Activated naive CD8-positive, alpha-beta T cell treated with anti-CD3 and anti-CD28 coated beads for 36 hours (primary cell): ENCODE data around the gene GPR25. TPM values are rescaled to one million over a fixed set of nuclear protein-coding genes. Genes with fewer than 3 reads are reported as not detected.

Source experiments
- DNase-seq: peaks from one replicate; pipeline ENCODE4 v3.0.0; 2021
- H3K27ac Mint-ChIP-seq: one replicate; pipeline ENCODE4 v1.8.0; 2022; ENCODE audit warnings: mild to moderate bottlenecking, moderate library complexity, mixed read lengths
- H3K27me3 Mint-ChIP-seq: one replicate; pipeline ENCODE4 v1.8.0; 2022; ENCODE audit warnings: mild to moderate bottlenecking, mixed read lengths
- H3K36me3 Mint-ChIP-seq: one replicate; pipeline ENCODE4 v1.8.0; 2021; ENCODE audit warnings: mild to moderate bottlenecking, mixed read lengths
- H3K4me1 Mint-ChIP-seq: one replicate; pipeline ENCODE4 v1.8.0; 2021; ENCODE audit warnings: mixed read lengths
- H3K4me3 Mint-ChIP-seq: one replicate; pipeline ENCODE4 v1.8.0; 2022; ENCODE audit warnings: mild to moderate bottlenecking, moderate library complexity, mixed read lengths
- H3K9me3 Mint-ChIP-seq: one replicate; pipeline ENCODE4 v1.8.0; 2022; ENCODE audit warnings: mixed read lengths
- total RNA-seq, 2 experiments: library from RNA; stranded (reverse); gene quantifications; one replicate each; pipeline ENCODE4 v1.2.3, GENCODE V29; 2021

GPR25 gene, protein sequence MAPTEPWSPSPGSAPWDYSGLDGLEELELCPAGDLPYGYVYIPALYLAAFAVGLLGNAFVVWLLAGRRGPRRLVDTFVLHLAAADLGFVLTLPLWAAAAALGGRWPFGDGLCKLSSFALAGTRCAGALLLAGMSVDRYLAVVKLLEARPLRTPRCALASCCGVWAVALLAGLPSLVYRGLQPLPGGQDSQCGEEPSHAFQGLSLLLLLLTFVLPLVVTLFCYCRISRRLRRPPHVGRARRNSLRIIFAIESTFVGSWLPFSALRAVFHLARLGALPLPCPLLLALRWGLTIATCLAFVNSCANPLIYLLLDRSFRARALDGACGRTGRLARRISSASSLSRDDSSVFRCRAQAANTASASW
- not detected for total RNA-seq

DNA sequence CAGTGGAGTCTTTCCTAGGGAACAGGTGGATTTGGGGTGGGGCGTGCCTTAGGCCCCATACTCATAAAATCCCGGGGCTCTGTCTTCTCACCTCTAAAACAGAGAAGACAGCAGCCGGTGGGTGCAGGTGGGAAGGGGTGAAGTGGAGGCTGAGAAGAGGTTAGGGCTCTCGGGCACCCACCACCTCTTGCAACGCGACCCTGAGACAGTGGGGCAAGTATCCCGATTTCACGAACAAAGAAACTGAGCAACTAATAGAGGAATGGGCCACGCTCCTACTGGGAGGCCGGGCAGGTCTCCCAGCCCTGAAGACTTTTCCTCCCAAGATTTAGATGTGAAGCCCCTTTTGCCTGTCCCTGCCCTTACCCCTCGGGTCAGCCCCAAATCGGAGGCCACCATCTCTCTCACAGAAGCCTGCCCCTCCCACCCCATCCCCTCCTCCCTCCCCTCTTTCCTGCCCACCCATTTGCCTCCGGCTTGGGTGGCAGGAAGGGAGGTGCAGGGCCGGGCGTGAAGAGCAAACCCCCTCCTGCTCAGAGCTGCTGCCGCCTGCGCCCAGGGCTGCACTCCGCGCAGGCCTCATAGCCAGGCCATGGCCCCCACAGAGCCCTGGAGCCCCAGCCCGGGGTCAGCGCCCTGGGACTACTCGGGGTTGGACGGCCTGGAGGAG is at the start of gene GPR25:
Gene GPR25 (plus strand): TSS at position 536 of the 670 bp plus-strand sequence. CDS start 57 bp downstream, at position 593.
- Mint-ChIP-seq H3K4me3 (peak within 1 kb of the TSS; percentile 63), H3K27me3 (peaks cover 60% of the 10 kb centered on the region)

DNA sequence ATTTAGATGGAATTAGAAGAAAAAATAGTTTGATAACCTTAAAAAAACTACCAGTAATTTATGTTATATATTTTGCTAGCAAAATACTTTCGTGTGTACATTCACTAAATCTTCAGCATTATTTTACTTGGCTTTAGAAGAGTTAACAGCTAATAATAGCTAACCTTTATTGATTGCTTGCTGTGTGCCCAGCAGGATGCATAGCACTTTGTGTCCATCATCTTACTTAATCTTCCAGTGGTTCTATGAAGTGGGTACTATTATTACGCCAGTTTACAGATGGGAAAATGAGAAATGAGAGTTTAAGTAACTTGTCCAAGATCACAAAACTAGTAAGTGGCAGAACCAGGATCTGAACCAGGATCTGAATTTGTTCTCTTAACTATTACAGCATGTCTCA is 41.7 kb upstream of the GPR25 start:
- no peaks in the 10 kb centered on the region for H3K9me3 Mint-ChIP-seq
- peaks cover 3% of the 10 kb centered on the region for H3K4me1 Mint-ChIP-seq
- H3K4me3 Mint-ChIP-seq = no peak overlapping the region
- no peaks in the 10 kb centered on the region for H3K27me3 Mint-ChIP-seq
- H3K36me3 Mint-ChIP-seq = peaks cover under 1% of the 10 kb centered on the region
- H3K27ac Mint-ChIP-seq = no peak overlapping the region
- no peak for DNase-seq

More for the DNA sequence above, at the start of gene GPR25:
- DNase-seq = no peak
- no peaks in the 10 kb centered on the region for H3K9me3 Mint-ChIP-seq
- no peak within 1 kb of the TSS for H3K27ac Mint-ChIP-seq
- peaks cover 8% of the 10 kb centered on the region for H3K4me1 Mint-ChIP-seq
- H3K36me3 Mint-ChIP-seq = no peaks in the 10 kb centered on the region

DNA sequence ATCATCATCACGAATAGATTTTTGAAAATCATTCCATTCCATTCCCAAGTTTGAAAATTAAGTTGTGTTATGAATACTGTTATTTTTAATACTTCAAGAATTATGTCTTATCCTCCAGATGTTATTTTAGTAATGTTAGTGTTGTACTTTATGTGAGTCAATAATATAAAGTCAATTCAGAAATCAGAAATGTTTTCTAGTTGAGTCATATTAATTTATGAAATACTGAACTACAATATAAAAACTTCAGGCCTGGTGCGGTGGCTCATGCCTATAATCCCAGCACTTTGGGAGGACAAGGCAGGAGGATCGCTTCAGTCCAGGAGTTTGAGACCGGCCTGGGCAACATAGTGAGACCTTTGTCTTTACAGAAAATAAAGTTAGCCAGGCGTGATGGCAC is 38.4 kb upstream of the GPR25 start:
- peaks cover 6% of the 10 kb centered on the region for H3K36me3 Mint-ChIP-seq

DNA sequence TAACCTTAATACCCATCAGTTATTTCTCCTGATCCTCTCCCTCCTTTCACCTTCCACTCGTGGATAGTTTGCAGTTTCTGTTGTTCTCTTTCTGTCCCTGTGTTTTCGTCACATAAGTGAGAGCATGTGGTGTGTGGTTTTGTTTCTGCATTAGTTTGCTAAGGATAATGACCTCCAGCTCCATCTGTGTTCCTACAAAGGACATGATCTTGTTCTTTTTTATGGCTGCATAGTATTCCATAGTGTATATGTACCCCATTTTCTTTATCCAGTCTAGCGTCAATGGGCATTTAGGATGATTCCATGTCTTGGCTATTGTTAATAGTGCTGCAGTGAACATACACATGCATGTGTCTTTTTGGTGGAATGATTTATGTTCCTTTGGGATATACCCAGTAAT is 36.6 kb upstream of the GPR25 start:
- H3K27me3 Mint-ChIP-seq = no peaks in the 10 kb centered on the region
- no peak overlapping the region for H3K27ac Mint-ChIP-seq
- H3K4me3 Mint-ChIP-seq = no peak overlapping the region
- H3K36me3 Mint-ChIP-seq = peaks cover 6% of the 10 kb centered on the region
- H3K9me3 Mint-ChIP-seq = peaks cover 3% of the 10 kb centered on the region
- DNase-seq = no peak
- H3K4me1 Mint-ChIP-seq = no peaks in the 10 kb centered on the region

More for the DNA sequence above, 38.4 kb upstream of the GPR25 start:
- peaks cover 3% of the 10 kb centered on the region for H3K9me3 Mint-ChIP-seq
- H3K4me3 Mint-ChIP-seq = no peak overlapping the region
- no peaks in the 10 kb centered on the region for H3K27me3 Mint-ChIP-seq
- no peak overlapping the region for H3K27ac Mint-ChIP-seq
- DNase-seq = no peak
- H3K4me1 Mint-ChIP-seq = no peaks in the 10 kb centered on the region

DNA sequence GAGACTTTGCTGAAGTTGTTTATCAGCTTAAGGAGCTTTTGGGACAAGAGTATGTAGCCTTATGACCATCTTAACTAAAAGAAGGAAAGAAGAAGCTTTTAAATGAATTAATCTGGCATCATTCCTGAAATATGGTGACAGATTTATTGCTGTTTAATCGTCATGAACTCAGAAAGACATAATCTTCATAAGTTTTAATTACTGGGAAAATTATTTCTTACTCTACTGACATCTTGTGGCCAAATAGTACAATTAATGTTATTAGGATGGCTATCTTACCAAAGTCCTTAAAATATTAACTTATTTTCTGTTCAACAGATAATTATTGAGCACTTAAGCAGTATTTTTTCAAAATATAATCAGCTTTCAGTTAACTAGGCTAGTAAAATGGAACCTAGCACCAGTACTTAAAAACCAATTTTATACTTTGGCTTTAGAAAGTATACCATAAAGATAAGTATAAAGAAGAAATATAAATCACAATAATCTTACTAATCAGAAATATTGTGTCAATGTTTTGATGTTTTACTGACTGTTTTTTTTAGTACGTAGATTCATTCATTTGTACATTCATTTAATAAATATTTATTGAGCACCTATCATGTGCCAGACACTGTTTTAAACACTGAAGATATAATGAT is 34.7 kb upstream of the GPR25 start:
- Mint-ChIP-seq H3K36me3 (peaks cover 8% of the 10 kb centered on the region), H3K4me1 (no peaks in the 10 kb centered on the region), H3K4me3 (no peak overlapping the region), H3K27ac (no peak overlapping the region), H3K27me3 (no peaks in the 10 kb centered on the region), H3K9me3 (peaks cover 3% of the 10 kb centered on the region)
- DNase-seq = no peak

DNA sequence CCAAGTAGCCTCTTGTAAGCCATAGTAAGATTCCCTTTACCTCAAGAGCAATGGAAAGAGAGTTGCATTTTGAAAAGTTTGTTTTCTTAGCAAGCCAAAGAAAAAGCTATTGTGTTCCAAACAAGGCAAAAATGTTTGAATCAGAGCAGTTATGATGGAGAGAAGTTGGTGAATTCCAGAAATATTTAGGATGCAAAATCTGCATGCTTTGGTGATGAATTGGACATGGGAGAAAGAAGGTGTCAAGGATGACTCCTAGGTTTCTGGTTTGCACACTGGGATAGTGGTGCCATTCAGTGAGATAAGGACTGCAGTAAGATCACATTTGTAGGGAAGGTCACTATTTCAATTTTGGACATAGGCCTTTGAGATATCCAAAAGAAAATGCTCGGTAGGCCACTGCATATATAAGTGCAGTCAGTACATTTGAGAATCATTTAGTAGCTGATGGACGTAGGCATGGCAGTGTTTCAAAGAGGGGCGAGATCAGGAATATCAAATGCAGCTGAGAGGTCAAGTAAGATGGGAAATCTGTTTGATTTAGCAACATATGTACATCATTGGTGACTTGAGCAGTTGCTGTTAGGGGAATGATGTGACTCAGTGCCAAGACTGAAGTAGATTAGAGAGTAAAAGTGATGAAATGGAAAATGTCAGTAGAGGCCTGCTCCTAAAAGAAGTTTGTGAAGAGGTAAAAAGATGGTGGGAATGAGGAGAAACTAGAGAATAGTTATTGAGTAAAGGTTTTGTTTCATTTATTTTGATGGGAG is 33.9 kb upstream of the GPR25 start:
- Mint-ChIP-seq H3K9me3 (peaks cover 3% of the 10 kb centered on the region), H3K27me3 (no peaks in the 10 kb centered on the region), H3K36me3 (peaks cover 8% of the 10 kb centered on the region), H3K4me1 (no peaks in the 10 kb centered on the region), H3K27ac (no peak overlapping the region), H3K4me3 (no peak overlapping the region)
- no peak for DNase-seq

DNA sequence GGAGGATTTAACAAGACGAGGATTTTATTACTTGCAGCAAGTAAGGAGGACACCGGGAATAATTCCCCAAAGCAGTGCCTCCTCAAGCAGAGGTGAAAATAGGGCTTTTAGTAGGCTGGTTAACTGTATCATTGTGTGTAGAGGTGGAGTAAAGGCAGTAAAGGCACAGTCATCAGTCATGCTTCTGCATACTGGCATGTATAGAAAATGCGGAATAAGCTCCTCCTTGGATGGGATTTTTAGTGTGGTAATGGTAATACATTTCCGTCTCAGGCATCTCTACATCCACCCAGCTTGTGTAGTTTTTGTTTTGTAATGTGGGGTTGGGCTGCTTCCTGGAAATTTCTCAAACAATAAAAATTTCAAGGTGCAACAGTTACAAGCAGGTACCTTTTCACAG is 27.4 kb upstream of the GPR25 start:
- DNase-seq = no peak
- H3K4me1 Mint-ChIP-seq = no peaks in the 10 kb centered on the region
- no peaks in the 10 kb centered on the region for H3K27me3 Mint-ChIP-seq
- no peak overlapping the region for H3K27ac Mint-ChIP-seq
- no peak overlapping the region for H3K4me3 Mint-ChIP-seq
- no peaks in the 10 kb centered on the region for H3K9me3 Mint-ChIP-seq
- H3K36me3 Mint-ChIP-seq = peaks cover 2% of the 10 kb centered on the region

DNA sequence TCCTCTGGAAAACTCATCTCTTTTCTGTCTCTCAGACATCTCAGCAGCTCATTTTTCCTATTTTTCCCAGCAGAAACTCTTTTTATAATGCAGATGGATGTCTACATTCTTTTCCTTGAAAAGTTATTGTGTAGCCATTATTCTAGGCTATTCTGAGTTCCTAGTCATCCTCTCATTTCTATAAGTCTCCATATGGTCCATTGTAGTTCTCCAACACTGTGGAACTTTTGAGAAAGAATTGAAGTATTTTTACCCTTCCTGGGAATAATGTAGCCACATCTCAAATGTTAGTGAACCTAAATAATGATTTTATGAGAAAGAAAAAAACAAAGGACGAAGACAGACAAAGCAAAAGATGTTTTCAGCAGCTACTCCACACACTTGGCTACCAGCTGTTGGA is 26.4 kb upstream of the GPR25 start:
- H3K36me3 Mint-ChIP-seq = peaks cover 2% of the 10 kb centered on the region
- DNase-seq = no peak
- no peak overlapping the region for H3K4me3 Mint-ChIP-seq
- H3K4me1 Mint-ChIP-seq = no peaks in the 10 kb centered on the region
- no peaks in the 10 kb centered on the region for H3K27me3 Mint-ChIP-seq
- H3K27ac Mint-ChIP-seq = no peak overlapping the region
- H3K9me3 Mint-ChIP-seq = no peaks in the 10 kb centered on the region

DNA sequence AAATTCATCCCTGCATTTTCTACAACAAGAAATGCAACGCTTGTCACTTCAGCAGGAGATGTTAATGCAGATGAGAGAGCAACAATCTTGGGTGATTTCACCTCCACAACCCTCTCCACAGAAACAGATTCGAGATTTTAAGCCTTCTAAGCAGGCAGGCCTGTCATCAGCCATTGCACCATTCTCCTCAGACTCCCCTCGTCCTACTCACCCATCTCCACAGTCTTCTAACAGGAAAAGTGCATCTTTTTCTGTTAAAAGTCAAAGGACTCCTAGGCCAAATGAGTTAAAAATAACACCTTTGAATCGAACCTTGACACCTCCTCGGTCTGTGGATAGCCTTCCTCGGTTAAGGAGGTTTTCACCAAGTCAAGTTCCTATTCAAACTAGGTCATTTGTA is 23.4 kb upstream of the GPR25 start:
- no peaks in the 10 kb centered on the region for H3K27me3 Mint-ChIP-seq
- peaks cover 2% of the 10 kb centered on the region for H3K36me3 Mint-ChIP-seq
- no peak overlapping the region for H3K27ac Mint-ChIP-seq
- no peak for DNase-seq
- no peaks in the 10 kb centered on the region for H3K9me3 Mint-ChIP-seq
- H3K4me1 Mint-ChIP-seq = peaks cover 2% of the 10 kb centered on the region
- H3K4me3 Mint-ChIP-seq = no peak overlapping the region

DNA sequence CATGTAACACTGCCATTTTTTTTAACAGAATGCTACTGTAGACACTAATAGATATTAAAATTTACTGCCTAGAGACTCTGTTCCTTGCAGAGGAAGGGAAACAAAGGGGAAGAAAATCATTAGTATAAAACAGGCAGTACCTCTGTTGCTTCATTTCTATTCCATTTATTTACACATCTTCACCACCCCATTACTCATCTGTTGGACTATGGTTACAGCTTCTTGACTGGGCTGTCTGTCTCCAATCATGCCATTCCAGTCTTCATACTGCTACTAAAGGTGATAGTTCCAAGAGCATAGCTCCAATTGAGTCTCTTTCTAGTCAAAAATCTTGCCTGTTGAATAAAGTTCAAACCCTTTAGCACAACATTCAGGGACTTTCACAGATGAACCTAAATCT is 22.2 kb upstream of the GPR25 start:
- H3K27me3 Mint-ChIP-seq = no peaks in the 10 kb centered on the region
- H3K4me3 Mint-ChIP-seq = no peak overlapping the region
- peaks cover 2% of the 10 kb centered on the region for H3K4me1 Mint-ChIP-seq
- no peak overlapping the region for H3K27ac Mint-ChIP-seq
- peaks cover 2% of the 10 kb centered on the region for H3K36me3 Mint-ChIP-seq
- no peak for DNase-seq
- H3K9me3 Mint-ChIP-seq = no peaks in the 10 kb centered on the region

DNA sequence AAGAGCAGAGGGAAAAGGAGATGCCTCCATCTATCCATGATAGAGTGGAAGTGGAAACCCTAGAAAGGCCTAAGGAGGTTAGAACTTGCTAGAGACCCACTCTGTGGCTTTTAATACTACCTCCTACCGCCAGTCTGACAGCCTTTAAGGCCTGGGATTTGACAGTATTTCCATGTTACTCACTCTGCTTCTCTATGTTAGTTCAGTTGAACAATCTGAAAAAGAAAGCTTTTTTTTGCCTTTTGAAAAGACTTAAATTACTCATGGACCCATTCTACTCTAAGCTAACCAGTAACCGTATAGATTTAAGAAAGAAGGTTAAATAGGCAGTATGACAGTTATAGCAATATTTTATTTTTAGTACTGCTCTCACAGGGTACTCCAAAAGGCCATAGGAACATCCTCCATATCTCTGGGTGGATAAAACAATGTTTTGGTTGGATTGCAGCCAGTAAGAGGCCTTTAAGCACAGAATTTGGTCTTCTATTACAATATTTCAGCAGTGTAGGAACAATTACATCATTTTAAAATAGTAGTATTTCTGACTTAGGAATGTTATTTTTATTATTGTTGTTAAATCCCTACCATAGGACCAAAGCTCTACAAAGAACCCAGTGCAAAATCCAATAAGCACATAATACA is 15.9 kb upstream of the GPR25 start:
- H3K27ac Mint-ChIP-seq = no peak overlapping the region
- no peaks in the 10 kb centered on the region for H3K9me3 Mint-ChIP-seq
- DNase-seq = no peak
- peaks cover 10% of the 10 kb centered on the region for H3K4me1 Mint-ChIP-seq
- H3K4me3 Mint-ChIP-seq = no peak overlapping the region
- H3K27me3 Mint-ChIP-seq = no peaks in the 10 kb centered on the region
- H3K36me3 Mint-ChIP-seq = peaks cover 2% of the 10 kb centered on the region

DNA sequence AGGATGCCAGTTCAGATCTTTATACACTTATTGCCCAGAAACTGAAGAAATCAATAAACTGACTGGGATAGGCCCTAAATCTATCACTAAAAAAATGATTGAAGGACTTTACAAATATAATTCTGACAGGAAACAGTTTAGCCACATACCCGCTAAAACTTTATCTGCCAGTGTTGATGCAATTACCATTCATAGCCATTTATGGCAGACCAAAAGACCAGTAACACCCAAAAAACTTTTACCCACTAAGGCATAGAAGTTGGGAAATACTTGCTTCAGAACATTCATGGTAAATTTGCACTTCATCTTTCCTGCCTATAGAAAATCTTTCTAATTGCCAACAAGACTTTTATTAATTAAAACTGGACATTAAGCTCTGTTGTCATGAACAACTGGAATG is 15.0 kb upstream of the GPR25 start:
- H3K36me3 Mint-ChIP-seq = no peaks in the 10 kb centered on the region
- peaks cover 18% of the 10 kb centered on the region for H3K4me1 Mint-ChIP-seq
- no peak for DNase-seq
- no peak overlapping the region for H3K4me3 Mint-ChIP-seq
- H3K27me3 Mint-ChIP-seq = no peaks in the 10 kb centered on the region
- no peak overlapping the region for H3K27ac Mint-ChIP-seq
- H3K9me3 Mint-ChIP-seq = no peaks in the 10 kb centered on the region

DNA sequence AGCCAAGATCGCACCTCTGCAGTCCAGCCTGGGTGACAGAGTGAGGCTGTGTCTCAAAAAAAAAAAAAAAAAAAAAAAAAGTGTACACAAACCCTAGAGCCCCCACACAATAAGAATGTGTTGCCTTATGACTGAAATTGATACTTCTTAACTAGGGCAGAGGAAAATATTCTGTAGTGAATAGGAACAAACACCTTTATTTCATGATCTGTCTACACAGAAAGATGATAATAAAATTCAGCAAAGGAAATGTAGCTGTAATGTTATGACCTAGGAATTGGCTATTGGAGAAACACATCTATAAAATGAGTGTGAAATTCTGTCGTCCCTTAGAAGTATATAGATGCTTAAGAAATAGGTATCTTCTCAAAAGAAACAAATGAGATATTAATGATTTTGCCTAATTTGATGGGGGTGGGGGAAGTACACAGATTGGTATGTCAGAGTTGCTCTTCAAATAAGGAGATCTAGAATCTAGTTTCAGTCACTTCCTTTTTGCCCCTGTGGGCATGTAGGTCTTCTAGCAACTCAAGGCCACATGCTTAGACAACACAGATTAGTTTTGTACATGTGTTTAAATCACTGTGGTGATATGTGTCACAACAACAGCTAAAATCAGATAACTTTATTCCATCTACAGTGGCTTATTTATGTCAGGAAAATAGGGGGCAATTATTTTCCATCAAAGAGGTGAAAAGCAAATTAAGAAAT is 10.7 kb upstream of the GPR25 start:
- DNase-seq = no peak
- H3K27ac Mint-ChIP-seq = peak overlapping the region; percentile 78
- peaks cover 4% of the 10 kb centered on the region for H3K36me3 Mint-ChIP-seq
- H3K4me1 Mint-ChIP-seq = peaks cover 44% of the 10 kb centered on the region
- H3K27me3 Mint-ChIP-seq = peaks cover 1% of the 10 kb centered on the region
- H3K9me3 Mint-ChIP-seq = no peaks in the 10 kb centered on the region
- H3K4me3 Mint-ChIP-seq = no peak overlapping the region
